Breast epithelium (tissue), 3 donors: Measurements from ENCODE around the gene HSPG2.

Experiments used
- CTCF ChIP-seq, 3 donors: fragments of 450-650 bp; IDR thresholded peaks; one replicate each; pipeline ENCODE4 v1.5.1; 2016 to 2017; ENCODE audit warnings: antibody characterized with exemption in 3 of 3, mild to moderate bottlenecking in 3 of 3, moderate library complexity in 3 of 3
- POLR2A ChIP-seq: fragments of 450-650 bp; IDR thresholded peaks from one replicate; pipeline ENCODE4 v1.6.1; 2016; ENCODE audit warnings: antibody characterized with exemption, mild to moderate bottlenecking, moderate library complexity
- POLR2AphosphoS5 ChIP-seq, 3 donors: sonication (generic); formaldehyde crosslinking; IDR thresholded peaks; one replicate each; pipeline ENCODE4 v1.6.1; 2017; ENCODE audit warnings: antibody characterized with exemption in 3 of 3

- no peak for TF ChIP-seq POLR2A
- TF ChIP-seq CTCF (IDR thresholded peaks at IDR 0.05), result no peak
- TF ChIP-seq POLR2AphosphoS5 (IDR thresholded peaks at IDR 0.05), result peak in 1 of 3 donors; percentile 34
These were observed 9.9 kb upstream of the HSPG2 start for GRCh38 chr1:21946836-21947587.
